B cell (primary cell): ENCODE measurements around the gene GSG1. TPM values are rescaled to one million over a fixed set of nuclear protein-coding genes. Genes with fewer than 3 reads are reported as not detected.
"Not testable (repeated sequence)": the region's sequence is repeated elsewhere in the genome, so short reads cannot be mapped to it uniquely, and the experiment has no call there.

ENCODE experiments used
- ATAC-seq: fragments of 200-7000 bp; cut with Tn5 transposase; one replicate; pipeline ENCODE4 v1.10.0; 2021; ENCODE audit warnings: low read depth, mild to moderate bottlenecking, moderate number of reproducible peaks, moderate library complexity
- CTCF ChIA-PET: fragments of 350-600 bp; sonication (Branson Sonifier 250); formaldehyde crosslinking; loops from one replicate; lab custom pipeline; 2021; ENCODE audit warnings: antibody characterized with exemption, inconsistent platforms; lab: Charles Lee
- POLR2A ChIA-PET: fragments of 350-600 bp; sonication (Branson Sonifier 250); formaldehyde crosslinking; loops from one replicate; lab custom pipeline; 2021; ENCODE audit warnings: antibody characterized with exemption; lab: Charles Lee
- DNase-seq: peaks from one replicate; pipeline ENCODE4 v3.0.0; 2013
- H2AFZ ChIP-seq: 2 replicates; pipeline ENCODE4 v1.6.1; 2012; ENCODE audit warnings: mild to moderate bottlenecking, low read depth, low read length; ENCODE audit not compliant: insufficient read depth, poor library complexity, severe bottlenecking
- H3K27ac ChIP-seq, 2 donors: 1 replicate in 1 of 2; 2 replicates in 1 of 2; pipeline ENCODE4 v1.5.1; 2012 to 2013; ENCODE audit warnings: low read length in 2 of 2, mild to moderate bottlenecking in 2 of 2, moderate library complexity in 1 of 2
- H3K27me3 ChIP-seq, 4 experiments: fragments of 200-600 bp in 1 of 4; sonication (generic) in 1 of 4; replicated peaks in 1 of 4; 1 replicate in 2 of 4; 2 replicates in 2 of 4; pipeline versions ENCODE4 v1.6.1 to v1.7.0; 2013 to 2016; ENCODE audit warnings: low read length in 3 of 4, mild to moderate bottlenecking in 2 of 4, mixed read lengths in 1 of 4, moderate library complexity in 1 of 4; ENCODE audit not compliant: insufficient read depth in 4 of 4, control insufficient read depth in 3 of 4; ENCODE audit errors: control extremely low read depth in 1 of 4
- H3K36me3 ChIP-seq, 2 experiments: replicated peaks in 1 of 2; 1 replicate in 1 of 2; 2 replicates in 1 of 2; pipeline versions ENCODE4 v1.6.1 to v1.7.1; 2013; ENCODE audit warnings: low read length in 1 of 2; ENCODE audit not compliant: insufficient read depth in 2 of 2, control insufficient read depth in 1 of 2; ENCODE audit errors: control extremely low read depth in 1 of 2, extremely low read depth in 1 of 2
- H3K4me1 ChIP-seq, 2 donors: fragments of 200-600 bp in 1 of 2; sonication (generic) in 1 of 2; 1 replicate in 1 of 2; 2 replicates in 1 of 2; pipeline versions ENCODE4 v1.5.1 to v1.6.1; 2013 to 2017; ENCODE audit warnings: low read length in 2 of 2; ENCODE audit not compliant: control insufficient read depth in 2 of 2, insufficient read depth in 2 of 2
- H3K4me2 ChIP-seq: replicated peaks from 2 replicates; pipeline ENCODE3; 2012; ENCODE audit warnings: mild to moderate bottlenecking, low read depth, low read length; ENCODE audit not compliant: poor library complexity, severe bottlenecking
- H3K4me3 ChIP-seq, 5 experiments: fragments of 200-600 bp in 1 of 5; sonication (generic) in 1 of 5; 1 replicate in 3 of 5; 2 replicates in 2 of 5; pipeline versions ENCODE4 v1.5.1 to v1.7.0; 2011 to 2016; ENCODE audit warnings: low read length in 4 of 5, mild to moderate bottlenecking in 4 of 5, low read depth in 2 of 5, control low read depth in 1 of 5, moderate library complexity in 1 of 5; ENCODE audit not compliant: insufficient read depth in 1 of 5; ENCODE audit errors: control extremely low read depth in 1 of 5, extremely low read depth in 1 of 5
- H3K79me2 ChIP-seq: fragments of 200-600 bp; sonication (generic); one replicate; pipeline ENCODE4 v1.6.0; 2016; ENCODE audit warnings: low read length; ENCODE audit not compliant: control insufficient read depth, insufficient read depth
- H3K9ac ChIP-seq: fragments of 200-600 bp; sonication (generic); 2 replicates; pipeline ENCODE4 v1.6.1; 2017; ENCODE audit warnings: mild to moderate bottlenecking, low read length, moderate library complexity
- H3K9me3 ChIP-seq, 3 donors: one replicate each; pipeline versions ENCODE4 v1.6.1 to v1.7.1; 2013; ENCODE audit warnings: low read length in 2 of 3; ENCODE audit not compliant: control insufficient read depth in 2 of 3, insufficient read depth in 1 of 3; ENCODE audit errors: control extremely low read depth in 1 of 3
- H4K20me1 ChIP-seq: 2 replicates; pipeline ENCODE4 v1.6.0; 2012; ENCODE audit warnings: mild to moderate bottlenecking, low read length; ENCODE audit not compliant: insufficient read depth, control insufficient read depth, poor library complexity, severe bottlenecking
- H3K27ac Mint-ChIP-seq: one replicate; pipeline ENCODE4 v1.8.0; 2021; ENCODE audit warnings: mixed read lengths
- H3K27me3 Mint-ChIP-seq: one replicate; pipeline ENCODE4 v1.8.0; 2021; ENCODE audit warnings: mixed read lengths
- H3K4me1 Mint-ChIP-seq: one replicate; pipeline ENCODE4 v1.8.0; 2021; ENCODE audit warnings: mixed read lengths
- H3K4me3 Mint-ChIP-seq: one replicate; pipeline ENCODE4 v1.8.0; 2021; ENCODE audit warnings: mixed read lengths
- H3K9me3 Mint-ChIP-seq: one replicate; pipeline ENCODE4 v1.8.0; 2022; ENCODE audit warnings: mixed read lengths; ENCODE audit not compliant: insufficient read depth
- CTCF ChIP-seq: fragments of 200-600 bp; IDR thresholded peaks from one replicate; pipeline ENCODE4 v1.8.0; 2022; ENCODE audit warnings: antibody characterized with exemption, mild to moderate bottlenecking
- EZH2 ChIP-seq: IDR thresholded peaks from 2 replicates; pipeline ENCODE4 v1.6.1; 2012; ENCODE audit warnings: borderline replicate concordance, low read depth, mild to moderate bottlenecking, moderate library complexity, low read length; ENCODE audit not compliant: insufficient read depth, poor library complexity, severe bottlenecking
- WGBS: methylation state at CpG from one replicate; pipeline ENCODE4 v1.1.5; 2013; ENCODE audit warnings: missing lambda C conversion rate; ENCODE audit not compliant: insufficient coverage; 5-methylcytosine and 5-hydroxymethylcytosine counted together
- intact Hi-C: fragments of 100-400 bp; cut with micrococcal nuclease; formaldehyde crosslinking; loops from one replicate; pipeline ENCODE4 v1.10.0; 2022
- polyA plus RNA-seq: library from polyadenylated mRNA; depleted of rRNA; stranded (reverse); fragments of >200 nt; gene quantifications from 2 replicates; pipeline ENCODE4 v1.2.3, GENCODE V29; 2012
- total RNA-seq, 2 donors: library from RNA; stranded (reverse); fragments of 120-200 nt in 1 of 2; gene quantifications; 1 replicate in 1 of 2; 2 replicates in 1 of 2; pipeline versions ENCODE4 v1.2.3 to v1.2.4, GENCODE V29; 2013 to 2022

Gene GSG1
- total and polyA plus RNA-seq, 2 donors (not counting 1 experiment from before 2014, with no cell fraction given): not detected

DNA sequence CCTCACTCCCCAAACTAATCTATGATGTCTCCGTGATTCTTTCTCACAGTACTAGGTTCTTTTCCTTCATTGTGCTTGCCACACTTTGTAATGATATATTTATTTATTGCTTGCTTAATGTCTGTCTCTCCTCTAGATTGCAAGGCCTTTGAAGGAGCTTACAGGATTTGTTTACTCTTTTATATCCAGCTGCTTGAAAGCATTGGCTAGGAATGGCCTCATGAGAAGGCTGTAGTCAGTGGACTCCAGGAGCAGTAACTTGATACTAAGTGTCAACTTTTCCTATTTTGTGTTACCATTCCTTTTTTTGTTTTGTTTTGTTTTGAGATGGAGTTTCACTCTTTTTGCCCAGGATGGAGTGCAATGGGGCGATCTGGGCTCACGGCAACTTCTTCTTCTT is 66.6 kb downstream of the GSG1 start:
- Mint-ChIP-seq H3K27me3 (peaks cover 6% of the 10 kb centered on the region), H3K9me3 (no peaks in the 10 kb centered on the region), H3K27ac (no peak overlapping the region), H3K4me3 (no peak overlapping the region), H3K4me1 (peaks cover 16% of the 10 kb centered on the region)
- Histone ChIP-seq H3K4me3 (no peak overlapping the region), H3K79me2 (no peaks in the 10 kb centered on the region), H2AFZ (no peak overlapping the region), H3K27ac (no peak overlapping the region), H3K9ac (no peak overlapping the region), H3K9me3 (no peaks in the 10 kb centered on the region), H3K27me3 (no peaks in the 10 kb centered on the region), H4K20me1 (no peaks in the 10 kb centered on the region), H3K36me3 (no peaks in the 10 kb centered on the region), H3K4me1 (peaks cover 14 to 15% of the 10 kb centered on the region in 2 donors), H3K4me2 (no peak overlapping the region)
- DNase-seq (no peak), ATAC-seq (no peak)
- intact Hi-C loops: no loop called here
- CTCF ChIA-PET: interaction anchor here (1.2 kb wide), 1 partner anchor 15 kb away, joined by 3 read pairs; no protein-coding TSS in a partner anchor
- WGBS: no CpG with 5 or more reads among the region's 3 CpGs
- POLR2A ChIA-PET: no interaction called here
- TF ChIP-seq EZH2 (no peak), CTCF (no peak)

DNA sequence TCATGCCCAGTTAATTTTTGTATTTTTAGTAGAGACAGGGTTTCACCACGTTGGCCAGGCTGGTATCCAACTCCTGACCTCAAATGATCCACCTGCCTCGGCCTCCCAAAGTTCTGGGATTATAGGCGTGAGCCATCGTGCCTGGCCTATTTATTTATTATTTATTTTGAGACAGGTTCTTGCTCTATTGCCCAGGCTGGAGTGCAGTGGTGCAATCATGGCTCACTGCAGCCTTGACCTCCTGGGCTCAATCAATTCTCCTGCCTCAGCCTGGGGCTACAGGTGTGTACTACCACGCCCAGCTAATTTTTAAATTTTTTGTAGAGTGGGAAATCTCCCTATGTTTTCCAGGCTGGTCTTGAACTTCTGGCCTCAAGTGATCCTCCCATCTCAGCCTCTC is 68.1 kb downstream of the GSG1 start:
- 50% methylated on average over 1 of the region's 5 CpGs for WGBS
- intact Hi-C loops, H2AFZ ChIP-seq, H3K27me3 Mint-ChIP-seq, H3K9ac ChIP-seq, H3K4me3 Mint-ChIP-seq, ATAC-seq, H3K9me3 Mint-ChIP-seq, H3K27ac ChIP-seq, H3K27me3 ChIP-seq, H3K4me3 ChIP-seq, POLR2A ChIA-PET, H3K9me3 ChIP-seq, DNase-seq, H3K36me3 ChIP-seq, H3K79me2 ChIP-seq, H4K20me1 ChIP-seq, H3K4me2 ChIP-seq, H3K27ac Mint-ChIP-seq: not testable (repeated sequence)
- H3K4me1 Mint-ChIP-seq: peaks cover 14% of the 10 kb centered on the region
- H3K4me1 ChIP-seq: peaks cover 14% of the 10 kb centered on the region in 2 donors
- CTCF ChIA-PET: interaction anchor here (0.7 to 1.5 kb wide), 2 partner anchors 177 to 220 kb away, joined by 3 read pairs; no protein-coding TSS in a partner anchor

Other genes starting within 250 kb of the GSG1 start
- gene GPRC5A, start 212.1 kb downstream of the GSG1 start, total RNA-seq: not detected in 2 replicates
- 0.01 TPM in 1 of 2 replicates, not detected in the other for gene GPRC5A, start 212.1 kb downstream of the GSG1 start, polyA plus RNA-seq
- 0.47 and 0.92 TPM in 2 replicates for gene GPRC5D, start 151.5 kb downstream of the GSG1 start, total RNA-seq
- 6.4 and 7.7 TPM in 2 replicates for gene GPRC5D, start 151.5 kb downstream of the GSG1 start, polyA plus RNA-seq
- gene HEBP1, start 103.4 kb downstream of the GSG1 start, total RNA-seq: 11.2 and 14.5 TPM in 2 replicates
- gene HEBP1, start 103.4 kb downstream of the GSG1 start, polyA plus RNA-seq: 5.6 and 6.0 TPM in 2 replicates
- gene FAM234B, start 59.3 kb downstream of the GSG1 start, total RNA-seq: 7.7 and 8.2 TPM in 2 replicates
- 2.6 and 2.7 TPM in 2 replicates for gene FAM234B, start 59.3 kb downstream of the GSG1 start, polyA plus RNA-seq
- gene EMP1, start 93.1 kb upstream of the GSG1 start, total RNA-seq: 0.64 and 0.83 TPM in 2 replicates
- 0.07 and 0.88 TPM in 2 replicates for gene EMP1, start 93.1 kb upstream of the GSG1 start, polyA plus RNA-seq